ENCODE data around the gene SSX4B.
"Not testable (repeated sequence)": the region's sequence is repeated elsewhere in the genome, so short reads cannot be mapped to it uniquely, and the experiment has no call there.

SSX4B gene, protein sequence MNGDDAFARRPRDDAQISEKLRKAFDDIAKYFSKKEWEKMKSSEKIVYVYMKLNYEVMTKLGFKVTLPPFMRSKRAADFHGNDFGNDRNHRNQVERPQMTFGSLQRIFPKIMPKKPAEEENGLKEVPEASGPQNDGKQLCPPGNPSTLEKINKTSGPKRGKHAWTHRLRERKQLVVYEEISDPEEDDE

GRCh38 chrX:48411860-48412259 is at the start of gene SSX4B:
TSS of gene SSX4B (minus strand) at chrX:48411960. CDS start at chrX:48411372, 588 bp downstream.
- not testable (repeated sequence) for DNase-seq (ENCODE audit: low read depth in 3 of 3)

DNA sequence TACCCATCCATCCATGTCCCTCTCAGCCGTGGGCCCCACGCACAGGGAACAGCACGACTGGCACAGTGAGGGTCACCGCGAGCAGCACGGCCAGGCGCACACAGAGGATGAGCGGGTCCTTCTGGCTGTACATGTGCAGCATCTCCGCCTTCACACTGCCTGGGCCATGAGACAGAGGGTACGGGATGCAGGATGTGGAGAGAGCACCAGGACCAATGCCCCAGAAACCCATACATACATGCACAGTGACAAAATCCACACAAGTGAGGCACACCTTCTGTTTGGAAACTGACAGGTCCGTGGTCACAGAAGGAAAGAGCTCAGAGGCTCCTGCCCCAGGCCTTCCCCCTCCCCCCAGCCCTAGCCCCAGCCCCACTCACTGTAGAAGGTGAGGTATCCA is 48.8 kb upstream of the SSX4B start:
- DNase-seq (ENCODE audit: low read depth in 3 of 3) = no peak

GRCh38 chrX:48460031-48460430 is 48.3 kb upstream of the SSX4B start:
- no peak for DNase-seq (ENCODE audit: low read depth in 3 of 3)

GRCh38 chrX:48459483-48459882 is 47.7 kb upstream of the SSX4B start:
- DNase-seq (ENCODE audit: low read depth in 3 of 3) = no peak

- no peak for DNase-seq (ENCODE audit: low read depth in 3 of 3)
Measured at GRCh38 chrX:48458711-48459110, 47.0 kb upstream of the SSX4B start.

GRCh38 chrX:48456628-48457331 is 45.0 kb upstream of the SSX4B start:
- DNase-seq (ENCODE audit: low read depth in 3 of 3) = no peak

DNA sequence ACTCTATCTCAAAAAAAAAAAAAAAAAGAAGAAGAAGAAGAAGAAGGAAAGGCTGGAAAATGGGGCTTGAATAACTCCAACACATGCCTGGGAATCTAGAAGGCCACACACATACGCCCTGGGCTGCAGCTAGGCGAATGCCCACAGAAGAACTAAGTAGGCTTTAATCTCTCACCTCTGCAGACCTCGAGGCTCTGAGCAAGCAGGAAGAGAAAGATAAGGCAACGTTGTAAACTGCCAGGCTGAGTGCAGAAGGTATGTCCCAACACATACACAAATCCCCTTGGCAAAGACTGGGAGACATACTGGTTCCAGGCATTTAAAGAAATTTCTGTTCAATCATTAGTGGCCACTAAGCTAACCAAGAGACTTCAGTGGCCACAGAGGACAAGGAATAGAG is 39.9 kb upstream of the SSX4B start:
- DNase-seq (ENCODE audit: low read depth in 3 of 3) = no peak

- no peak for DNase-seq (ENCODE audit: low read depth in 3 of 3)
Measured at GRCh38 chrX:48450076-48450475, 38.3 kb upstream of the SSX4B start.

DNA sequence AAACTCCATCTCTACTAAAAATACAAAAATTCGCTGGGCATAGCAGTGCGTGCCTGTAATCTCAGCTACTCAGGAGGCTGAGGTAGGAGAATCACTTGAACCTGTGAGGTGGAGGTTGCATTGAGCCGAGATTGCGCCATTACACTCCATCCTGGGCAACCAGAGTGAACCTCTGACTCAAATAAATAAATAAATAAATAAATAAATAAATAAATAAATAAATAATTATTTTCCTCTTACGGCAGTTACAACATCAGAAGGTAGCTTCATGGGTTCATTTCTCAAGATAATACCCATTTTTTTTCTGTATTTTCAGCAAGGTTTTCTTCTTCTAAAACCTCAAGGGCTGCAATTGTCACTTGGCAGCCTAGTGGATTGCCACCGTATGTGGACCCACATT is 35.4 kb upstream of the SSX4B start:
- not testable (repeated sequence) for DNase-seq (ENCODE audit: low read depth in 3 of 3)

- DNase-seq (ENCODE audit: low read depth in 3 of 3) = not testable (repeated sequence)
Measured at GRCh38 chrX:48433713-48434112, 22.0 kb upstream of the SSX4B start.

DNA sequence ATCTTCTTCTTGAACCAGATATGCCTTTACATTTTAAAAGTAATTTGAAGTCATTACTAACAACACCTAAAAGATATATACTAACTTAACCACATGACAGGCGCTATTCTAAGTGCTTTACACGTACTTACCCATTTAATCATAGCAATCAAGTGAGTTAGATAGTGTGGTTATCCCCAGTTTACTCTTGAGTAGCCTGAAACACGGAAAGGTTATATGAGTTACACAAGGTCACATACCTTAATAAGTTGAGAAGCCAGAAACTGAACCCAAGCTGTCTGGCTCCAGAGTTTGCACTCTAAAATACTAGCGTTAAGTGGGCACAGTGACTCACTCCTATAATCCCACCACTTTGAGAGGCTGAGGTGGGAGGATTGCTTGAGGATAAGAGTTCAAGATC is 18.4 kb upstream of the SSX4B start:
- not testable (repeated sequence) for DNase-seq (ENCODE audit: low read depth in 3 of 3)

DNA sequence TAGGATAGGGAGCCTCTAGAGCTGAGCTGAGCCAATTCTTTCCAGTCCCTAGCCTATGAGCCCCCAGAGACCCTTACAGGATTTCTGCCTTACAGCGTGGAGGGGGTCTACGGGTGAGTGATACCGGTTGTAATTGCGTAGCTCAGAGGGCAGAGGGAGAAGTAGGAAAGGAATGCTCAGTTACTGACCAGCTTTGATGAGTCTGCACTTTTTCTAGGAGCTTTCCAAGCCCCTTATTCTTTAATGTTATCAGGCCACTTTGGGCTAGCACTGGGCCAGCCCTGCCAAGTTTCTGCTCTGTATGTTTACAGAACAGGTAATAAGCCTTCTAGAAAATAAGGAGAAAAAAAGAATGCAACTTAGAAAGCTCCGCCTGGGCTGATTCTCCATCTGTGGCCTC is 17.8 kb upstream of the SSX4B start:
- DNase-seq (ENCODE audit: low read depth in 3 of 3) = not testable (repeated sequence)

- not testable (repeated sequence) for DNase-seq (ENCODE audit: low read depth in 3 of 3)
Measured at GRCh38 chrX:48427027-48427716, 15.4 kb upstream of the SSX4B start.

GRCh38 chrX:48397825-48398224 is 13.9 kb downstream of the SSX4B start:
- DNase-seq (ENCODE audit: low read depth in 3 of 3) = not testable (repeated sequence)

DNA sequence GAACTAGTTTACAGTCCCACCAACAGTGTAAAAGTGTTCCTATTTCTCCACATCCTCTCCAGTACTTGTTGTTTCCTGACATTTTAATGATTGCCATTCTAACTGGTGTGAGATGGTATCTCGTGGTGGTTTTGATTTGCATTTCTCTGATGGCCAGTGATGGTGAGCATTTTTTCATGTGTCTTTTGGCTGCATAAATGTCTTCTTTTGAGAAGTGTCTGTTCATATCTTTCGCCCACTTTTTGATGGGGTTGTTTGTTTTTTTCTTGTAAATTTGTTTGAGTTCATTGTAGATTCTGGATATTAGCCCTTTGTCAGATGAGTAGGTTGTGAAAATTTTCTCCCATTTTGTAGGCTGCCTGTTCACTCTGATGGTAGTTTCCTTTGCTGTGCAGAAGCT is 14.8 kb downstream of the SSX4B start:
- DNase-seq (ENCODE audit: low read depth in 3 of 3) = not testable (repeated sequence)

DNA sequence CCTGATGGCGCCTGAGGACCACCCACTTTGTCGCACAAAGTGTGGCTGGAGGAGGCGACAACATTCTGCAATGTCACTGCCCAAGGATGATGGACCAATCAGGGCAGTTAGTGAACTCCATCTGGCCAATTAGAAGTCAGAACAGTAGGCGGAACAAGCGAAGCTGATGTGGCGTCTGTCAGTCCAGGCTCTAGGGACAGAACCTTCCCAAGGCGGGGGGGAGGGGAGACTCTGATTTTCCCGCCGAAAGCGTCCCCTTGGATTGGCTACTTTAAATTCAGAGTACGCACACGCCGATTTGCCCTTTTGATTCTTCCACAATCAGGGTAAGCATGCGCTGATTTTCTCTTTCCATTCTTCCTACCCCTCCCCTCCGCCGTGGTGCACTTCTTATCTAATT is 28.5 kb downstream of the SSX4B start, which contains the start of gene SSX4:
TSS of gene SSX4 (plus strand) at position 301 of the 400 bp plus-strand sequence. CDS start 515 bp downstream, outside the sequence.
- not testable (repeated sequence) for DNase-seq (ENCODE audit: low read depth in 3 of 3)

- DNase-seq (ENCODE audit: low read depth in 3 of 3) = not testable (repeated sequence)
Measured at GRCh38 chrX:48370408-48370807, 41.4 kb downstream of the SSX4B start.

DNA sequence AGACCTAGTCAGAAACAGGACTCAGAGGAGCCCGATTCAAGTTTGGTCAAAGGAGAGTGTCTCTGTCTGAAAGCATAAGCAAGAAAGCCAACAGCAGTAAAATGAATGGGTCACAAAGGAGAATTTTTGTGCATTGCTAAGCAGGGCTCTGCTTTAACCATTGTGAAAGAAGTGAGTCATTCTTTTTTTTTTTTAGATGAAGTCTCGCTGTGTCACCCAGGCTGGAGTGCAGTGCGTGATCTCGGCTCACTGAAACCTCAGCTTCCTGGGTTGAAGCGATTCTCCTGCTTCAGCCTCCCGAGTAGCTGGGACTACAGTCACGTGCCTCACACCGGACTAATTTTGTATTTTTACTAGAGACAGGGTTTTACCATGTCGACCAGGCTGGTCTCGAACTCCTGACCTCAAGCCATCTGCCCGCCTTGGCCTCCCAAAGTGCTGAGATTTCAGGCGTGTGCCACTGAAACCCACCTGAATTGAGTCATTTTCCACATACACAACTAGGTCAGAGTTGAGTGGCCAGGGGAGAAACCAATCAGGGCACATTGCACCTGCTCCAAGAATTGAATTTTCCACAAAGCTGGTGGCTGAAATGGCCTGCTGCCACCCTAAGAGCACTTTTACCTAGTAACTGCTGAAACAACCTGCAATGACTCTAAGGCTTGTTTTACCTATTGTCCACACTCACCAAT is 43.9 kb downstream of the SSX4B start:
- not testable (repeated sequence) for DNase-seq (ENCODE audit: low read depth in 3 of 3)

GRCh38 chrX:48359281-48359680 is 52.5 kb downstream of the SSX4B start:
- DNase-seq (ENCODE audit: low read depth in 3 of 3) = not testable (repeated sequence)

- DNase-seq (ENCODE audit: low read depth in 3 of 3) = no peak
Measured at GRCh38 chrX:48357681-48358080, 54.1 kb downstream of the SSX4B start.

- not testable (repeated sequence) for DNase-seq (ENCODE audit: low read depth in 3 of 3)
Measured at GRCh38 chrX:48356315-48357094, 55.3 kb downstream of the SSX4B start, which contains the start of gene SSX3. TSS of gene SSX3 (minus strand) at chrX:48356703. CDS start at chrX:48355249, 1,454 bp downstream.

Data from stimulated activated CD4-positive, alpha-beta T cell treated with anti-CD3 and anti-CD28 coated beads, TNF-alpha, amount 100 ng/mL, for 4 hours (primary cell).